HG02678 (cell line): ENCODE measurements around the gene BSG.

Experiments
- ATAC-seq: cut with Tn5 transposase; IDR thresholded peaks from one replicate; pipeline ENCODE4 v1.9.1; 2021; ENCODE audit warnings: mild to moderate bottlenecking, moderate library complexity; ENCODE audit not compliant: unreplicated experiment

The BSG gene

DNA sequence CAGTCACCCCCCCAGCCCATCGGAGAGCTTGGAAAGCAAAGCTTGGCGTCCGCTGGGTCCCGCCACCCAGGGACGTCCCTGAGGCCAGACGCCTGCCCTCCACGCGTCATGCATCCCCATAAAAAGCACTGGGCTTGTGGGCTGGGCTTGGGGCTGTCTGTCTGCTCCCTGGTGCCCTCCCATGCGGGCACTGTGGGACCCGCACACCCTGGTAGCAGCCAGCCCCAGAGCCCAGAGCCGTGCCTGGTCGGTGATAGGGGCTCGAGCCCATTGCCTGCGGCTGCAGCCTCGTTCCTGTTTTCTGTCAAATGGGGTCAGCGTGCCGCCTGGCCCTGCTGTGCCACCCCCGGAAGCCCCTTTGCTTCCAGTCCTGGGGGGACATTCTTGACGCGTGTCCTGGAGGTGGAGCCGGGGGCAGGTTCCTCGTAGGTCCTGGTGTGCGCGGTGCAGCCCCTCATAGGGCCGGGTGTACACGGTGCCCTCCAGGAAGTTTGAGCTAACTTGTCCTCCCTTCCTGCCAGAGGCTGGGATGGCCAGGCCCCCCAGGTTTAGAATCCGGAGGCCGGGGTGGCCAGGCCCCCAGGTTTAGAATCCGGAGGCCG, 32.9 kb upstream of the BSG start:
- no peak for ATAC-seq

DNA sequence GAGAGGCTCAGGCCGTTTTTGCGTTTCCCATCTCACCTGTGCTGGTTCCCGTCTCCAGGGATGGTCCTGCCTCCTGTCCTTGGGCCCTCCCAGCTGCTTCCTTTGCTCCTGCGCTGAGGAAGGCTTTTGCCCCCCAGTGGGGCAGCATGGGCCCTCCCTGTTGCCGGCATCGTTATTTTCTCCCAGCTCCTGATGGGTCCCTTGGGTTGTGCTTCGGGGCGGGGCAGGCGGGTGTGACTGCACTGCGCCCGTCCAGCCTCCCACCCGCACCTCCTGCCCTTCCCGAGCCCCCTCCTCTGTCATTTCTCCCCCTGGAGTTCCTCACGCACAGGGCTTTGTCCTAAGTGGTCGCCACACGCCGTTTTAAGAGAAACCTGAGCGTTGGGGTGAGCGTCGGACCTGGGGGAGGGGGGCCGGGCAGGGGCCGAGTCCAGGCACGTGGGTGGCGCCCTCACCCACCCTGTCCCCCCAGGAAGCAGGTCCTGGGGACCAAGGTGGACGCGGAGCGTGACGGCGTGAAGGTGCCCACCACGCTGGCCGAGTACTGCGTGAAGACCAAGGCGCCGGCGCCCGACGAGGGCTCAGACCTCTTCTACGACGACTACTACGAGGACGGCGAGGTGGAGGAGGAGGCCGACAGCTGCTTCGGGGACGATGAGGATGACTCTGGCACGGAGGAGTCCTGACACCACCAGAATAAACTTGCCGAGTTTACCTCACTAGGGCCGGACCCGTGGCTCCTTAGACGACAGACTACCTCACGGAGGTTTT, 31.3 kb upstream of the BSG start:
- ATAC-seq, result no peak

DNA sequence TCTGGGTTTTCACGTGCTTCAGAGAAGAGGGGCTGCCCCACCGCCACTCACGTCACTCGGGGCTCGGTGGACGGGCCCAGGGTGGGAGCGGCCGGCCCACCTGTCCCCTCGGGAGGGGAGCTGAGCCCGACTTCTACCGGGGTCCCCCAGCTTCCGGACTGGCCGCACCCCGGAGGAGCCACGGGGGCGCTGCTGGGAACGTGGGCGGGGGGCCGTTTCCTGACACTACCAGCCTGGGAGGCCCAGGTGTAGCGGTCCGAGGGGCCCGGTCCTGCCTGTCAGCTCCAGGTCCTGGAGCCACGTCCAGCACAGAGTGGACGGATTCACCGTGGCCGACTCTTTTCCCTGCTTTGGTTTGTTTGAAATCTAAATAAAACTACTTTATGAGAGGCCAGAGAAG, 30.7 kb upstream of the BSG start:
- ATAC-seq, result no peak

DNA sequence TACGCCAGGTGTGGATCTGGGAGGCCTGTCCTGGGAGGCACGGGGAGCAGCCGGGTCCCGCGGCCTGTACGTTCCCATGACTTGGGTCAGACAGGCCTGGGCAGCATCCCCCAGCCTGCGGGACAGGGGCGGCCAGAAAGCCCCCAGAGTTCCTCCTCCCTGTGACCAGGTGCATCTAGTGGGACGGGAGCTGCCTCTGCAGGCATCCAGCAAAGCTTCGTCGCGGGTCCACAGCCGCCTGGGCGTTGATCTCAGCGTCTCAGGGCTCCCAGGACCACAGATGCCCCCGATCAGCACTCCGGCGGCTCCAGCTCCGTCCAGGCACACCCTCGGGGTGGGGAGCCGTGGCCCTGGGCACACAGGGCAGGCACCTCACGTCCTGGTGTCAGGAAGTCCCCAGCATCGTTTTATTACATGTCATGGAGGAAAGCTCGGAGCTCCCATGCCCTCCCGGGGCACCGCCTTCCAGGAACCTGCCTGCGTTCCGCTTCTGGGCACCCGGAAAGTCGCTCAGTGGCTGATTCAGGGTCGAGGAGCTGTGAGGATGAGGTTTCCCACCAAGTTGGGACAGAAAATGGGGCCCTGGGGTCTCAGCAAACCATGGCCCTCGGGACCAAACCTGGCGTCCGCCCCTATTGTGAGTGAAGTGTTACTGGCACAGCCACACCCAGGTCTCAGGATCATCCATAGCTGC, 30.1 kb upstream of the BSG start:
- no peak for ATAC-seq

DNA sequence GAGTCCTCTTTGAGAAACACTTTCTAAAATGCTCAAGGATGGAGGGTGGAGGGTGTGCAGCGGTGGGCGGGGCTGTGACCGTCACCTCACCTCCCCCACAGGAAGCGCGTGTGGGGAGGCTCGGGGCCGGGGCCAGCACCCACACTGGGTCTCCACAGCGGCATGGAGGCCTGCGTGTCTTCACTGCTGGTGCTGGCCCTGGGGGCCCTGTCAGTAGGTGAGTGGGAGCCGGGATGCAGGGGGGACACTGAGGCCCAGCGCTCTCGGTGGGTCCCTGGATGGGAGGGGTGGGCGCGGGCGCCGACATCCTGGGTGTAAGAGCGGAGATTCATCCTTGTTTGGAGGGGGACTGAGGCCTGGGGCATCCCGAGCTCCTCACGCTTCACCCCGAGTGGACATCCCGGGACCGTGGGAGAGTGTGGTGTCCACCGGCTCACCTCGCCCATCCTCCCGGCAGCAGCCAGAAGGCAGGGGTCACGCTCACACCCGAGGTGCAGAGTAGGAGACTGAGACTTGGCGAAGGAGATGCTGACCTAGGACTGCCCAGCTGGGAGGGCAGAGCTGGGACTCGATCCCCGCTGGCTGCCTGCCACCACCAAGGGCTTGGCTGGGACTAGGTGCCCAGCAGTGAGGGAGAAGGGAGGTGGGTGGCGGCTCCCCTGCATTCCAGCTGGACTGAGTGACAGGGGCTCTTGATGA, 28.3 kb upstream of the BSG start, which contains the start of gene GZMM:
Gene GZMM (plus strand): TSS at position 144 of the 699 bp plus-strand sequence. CDS start 19 bp downstream, at position 163.
- ATAC-seq, result no peak

DNA sequence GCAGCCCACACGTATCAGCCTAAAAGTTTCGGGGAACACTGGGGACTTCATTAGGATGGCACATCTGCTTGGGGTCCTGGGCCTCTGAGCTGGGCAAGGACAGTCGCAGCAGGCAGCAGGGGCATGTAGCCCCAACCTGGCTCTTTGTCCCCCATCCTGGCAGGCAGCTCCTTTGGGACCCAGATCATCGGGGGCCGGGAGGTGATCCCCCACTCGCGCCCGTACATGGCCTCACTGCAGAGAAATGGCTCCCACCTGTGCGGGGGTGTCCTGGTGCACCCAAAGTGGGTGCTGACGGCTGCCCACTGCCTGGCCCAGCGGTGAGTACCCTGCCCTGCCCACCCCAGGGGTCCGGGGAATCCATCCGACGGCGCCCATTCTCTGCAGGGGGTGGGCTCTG, 25.3 kb upstream of the BSG start:
- ATAC-seq, result no peak

DNA sequence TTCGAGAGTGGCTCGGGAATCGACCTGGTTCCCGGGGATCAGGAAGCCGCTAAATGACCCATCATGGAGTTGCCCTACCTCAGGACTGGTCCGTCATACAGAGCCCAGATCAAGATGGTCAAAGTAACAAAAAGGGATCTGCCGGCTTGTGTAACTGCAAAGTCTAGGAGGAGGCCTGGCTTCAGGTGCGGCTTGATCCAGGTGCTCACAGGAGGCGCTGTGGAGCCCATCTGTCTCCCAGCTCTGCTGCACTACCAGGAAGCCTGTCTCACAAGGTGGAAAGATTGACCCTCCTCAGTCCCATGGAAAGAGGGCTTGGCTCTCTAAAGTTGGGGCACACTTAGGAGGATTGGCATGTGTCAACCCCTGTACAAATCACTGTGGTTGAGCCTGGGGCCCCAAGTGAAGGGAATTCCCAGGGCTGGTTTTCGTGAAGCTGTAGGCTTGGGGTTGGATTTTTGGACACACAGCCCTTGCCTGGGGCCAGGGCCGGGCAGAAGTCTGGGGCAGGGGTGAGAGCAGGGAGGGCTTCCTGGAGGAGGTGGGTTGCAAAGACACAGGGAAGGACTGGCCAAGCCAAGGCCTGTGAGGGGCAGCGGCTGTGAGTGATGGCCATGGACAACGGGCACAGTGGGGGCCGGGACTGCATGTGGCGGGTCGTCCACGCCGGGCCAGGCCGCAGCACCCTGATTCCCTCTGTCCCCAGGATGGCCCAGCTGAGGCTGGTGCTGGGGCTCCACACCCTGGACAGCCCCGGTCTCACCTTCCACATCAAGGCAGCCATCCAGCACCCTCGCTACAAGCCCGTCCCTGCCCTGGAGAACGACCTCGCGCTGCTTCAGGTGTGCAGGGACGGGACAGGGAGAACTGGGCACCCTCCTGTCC, 24.3 kb upstream of the BSG start:
- ATAC-seq, result no peak

DNA sequence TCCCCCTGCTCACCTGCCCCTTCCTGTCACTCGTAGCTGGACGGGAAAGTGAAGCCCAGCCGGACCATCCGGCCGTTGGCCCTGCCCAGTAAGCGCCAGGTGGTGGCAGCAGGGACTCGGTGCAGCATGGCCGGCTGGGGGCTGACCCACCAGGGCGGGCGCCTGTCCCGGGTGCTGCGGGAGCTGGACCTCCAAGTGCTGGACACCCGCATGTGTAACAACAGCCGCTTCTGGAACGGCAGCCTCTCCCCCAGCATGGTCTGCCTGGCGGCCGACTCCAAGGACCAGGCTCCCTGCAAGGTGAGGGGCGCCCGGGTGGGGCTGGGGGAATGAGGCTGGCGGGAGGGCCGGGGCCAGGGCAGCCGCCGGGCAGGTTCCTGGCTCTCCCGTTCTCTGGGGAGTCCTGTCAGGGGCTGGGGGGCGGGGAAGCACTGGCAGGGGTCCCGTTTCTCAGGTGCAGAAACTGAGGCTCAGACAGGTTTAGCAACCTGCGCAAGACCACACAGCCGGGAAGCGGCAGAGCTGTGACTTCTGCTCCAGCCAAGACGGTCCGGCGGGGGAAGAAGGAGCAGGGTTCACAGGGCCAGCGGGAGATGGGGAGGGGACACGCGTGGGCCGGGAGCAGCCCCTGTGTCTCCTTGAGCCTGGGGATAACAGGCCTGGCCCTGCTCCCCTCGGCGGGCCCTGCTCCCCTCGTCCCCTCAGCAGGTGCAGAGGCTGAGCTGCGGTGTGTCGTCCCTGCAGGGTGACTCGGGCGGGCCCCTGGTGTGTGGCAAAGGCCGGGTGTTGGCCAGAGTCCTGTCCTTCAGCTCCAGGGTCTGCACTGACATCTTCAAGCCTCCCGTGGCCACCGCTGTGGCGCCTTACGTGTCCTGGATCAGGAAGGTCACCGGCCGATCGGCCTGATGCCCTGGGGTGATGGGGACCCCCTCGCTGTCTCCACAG, 23.2 kb upstream of the BSG start:
- ATAC-seq, result no peak

DNA sequence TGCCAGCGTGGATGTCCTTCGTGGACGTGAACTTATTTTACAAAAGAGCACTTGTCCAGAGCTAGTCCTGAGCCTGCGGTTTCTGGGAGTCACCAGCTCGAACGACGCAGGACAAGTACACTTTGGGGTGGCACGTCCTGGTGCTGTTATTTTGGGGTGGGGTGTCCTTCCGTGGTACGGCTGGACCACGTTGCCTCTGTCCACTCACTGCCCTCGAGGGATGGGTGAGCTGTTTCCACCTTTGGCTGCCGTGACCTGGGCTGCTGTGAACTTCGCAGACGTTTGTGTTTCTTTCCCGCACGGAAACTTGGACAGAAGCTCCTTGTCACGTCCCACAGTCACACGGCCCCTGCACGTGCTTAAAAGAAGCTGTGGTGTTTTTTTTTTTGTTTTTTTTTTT, 17.6 kb upstream of the BSG start:
- ATAC-seq, result no peak

DNA sequence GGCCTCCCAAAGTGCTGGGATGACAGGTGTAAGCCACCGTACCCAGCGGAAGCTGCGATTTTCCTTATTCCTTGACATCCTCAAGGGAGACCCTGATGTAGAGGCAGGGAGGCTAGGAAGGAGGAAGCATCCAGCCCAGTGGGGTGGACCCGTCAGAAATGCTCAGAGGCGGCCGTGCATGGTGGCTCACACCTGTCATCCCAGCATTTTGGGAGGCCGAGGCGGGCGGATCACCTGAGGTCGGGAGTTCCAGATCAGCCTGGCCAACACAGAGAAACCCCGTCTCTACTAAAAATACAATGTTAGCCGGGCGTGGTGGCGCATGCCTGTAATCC, 17.0 kb upstream of the BSG start:
- no peak for ATAC-seq

DNA sequence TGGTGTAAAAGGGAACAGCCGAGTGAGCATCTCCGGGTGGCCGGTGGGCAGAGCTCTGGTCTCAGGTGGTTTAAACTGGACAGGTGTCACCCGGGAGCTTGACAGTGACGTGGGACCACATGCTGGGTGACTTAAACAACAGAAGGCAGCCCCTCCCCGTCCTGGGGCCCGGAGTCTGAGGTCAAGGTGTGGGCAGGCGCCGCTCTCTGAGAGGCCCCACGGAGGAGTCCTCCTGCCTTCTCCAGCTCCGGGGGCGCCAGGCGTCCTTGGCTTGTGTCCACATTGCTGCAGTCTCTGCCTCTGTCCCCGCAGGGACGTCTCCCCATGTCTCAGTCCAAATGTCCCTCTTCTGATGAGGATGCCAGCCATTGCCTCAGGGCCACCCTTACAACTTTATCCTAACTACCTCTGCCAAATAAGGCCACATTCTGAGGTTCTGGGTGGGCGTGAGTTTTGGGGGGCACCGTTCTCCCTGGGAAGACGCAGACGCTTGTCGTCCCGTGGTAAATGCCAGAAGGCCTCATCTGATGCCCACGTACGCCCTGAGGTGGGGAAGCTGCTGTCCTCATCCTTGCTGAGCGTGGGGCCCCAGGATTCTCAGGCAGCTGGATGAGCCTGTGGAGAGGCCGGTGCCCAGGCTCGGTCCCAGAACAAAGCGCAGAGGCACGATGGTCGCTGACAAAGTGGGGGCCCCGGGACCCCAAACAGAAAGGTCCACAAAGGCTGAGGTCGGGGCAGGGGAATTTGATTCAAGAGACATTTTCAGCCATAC, 15.6 kb upstream of the BSG start:
- no peak for ATAC-seq

DNA sequence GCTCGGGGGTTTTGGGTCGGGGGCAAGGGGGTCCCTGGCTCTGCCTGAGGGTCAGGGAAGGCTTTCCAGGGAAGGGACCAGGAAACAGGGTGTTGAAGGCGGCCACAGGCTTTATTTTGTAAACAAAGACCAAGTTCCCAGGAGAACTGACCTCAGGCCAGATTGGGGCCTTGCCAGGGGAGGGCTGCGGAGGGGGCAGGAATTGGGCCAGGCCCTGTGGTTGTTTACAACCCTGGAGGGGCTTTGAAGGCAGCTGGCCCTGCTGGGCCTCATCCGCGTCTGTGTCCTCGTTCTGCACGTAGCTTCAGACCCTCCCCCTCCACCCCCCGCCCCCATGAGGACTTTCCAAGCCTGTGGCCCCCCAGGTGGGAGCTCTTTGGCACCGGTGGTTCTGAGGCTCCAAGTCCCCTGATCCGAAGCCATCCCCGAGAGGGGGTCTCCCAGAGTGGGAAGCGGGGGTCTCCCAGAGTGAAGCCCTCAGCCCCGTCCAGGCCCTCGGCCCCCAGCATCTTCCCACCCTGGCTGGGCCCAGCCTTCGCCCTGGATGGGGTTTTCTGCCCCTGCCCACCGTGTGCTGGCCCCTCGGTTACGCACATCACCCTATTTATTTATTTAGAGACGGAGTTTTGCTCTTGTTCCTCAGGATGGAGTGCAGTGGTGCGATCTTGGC, 13.5 kb upstream of the BSG start:
- ATAC-seq, result no peak

DNA sequence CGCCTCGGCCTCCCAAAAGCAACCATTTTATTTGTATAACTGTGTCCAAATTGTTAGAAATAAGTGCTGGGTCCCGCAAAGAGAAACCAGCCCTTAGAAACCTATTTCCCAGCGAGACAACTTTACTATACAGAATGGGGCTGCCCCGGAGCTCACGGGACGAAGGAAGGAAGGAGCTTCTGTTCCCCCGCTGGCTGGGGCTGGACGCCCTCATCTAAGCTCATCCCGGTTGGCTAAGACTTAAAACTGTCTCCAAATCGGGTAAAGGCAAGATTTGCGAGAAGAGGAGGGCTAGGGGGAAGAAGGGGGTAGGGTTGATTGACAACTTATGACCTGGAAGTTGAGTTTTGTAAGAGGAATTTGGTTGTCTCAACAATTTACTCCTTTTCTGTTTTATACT, 12.3 kb upstream of the BSG start:
- no peak for ATAC-seq

DNA sequence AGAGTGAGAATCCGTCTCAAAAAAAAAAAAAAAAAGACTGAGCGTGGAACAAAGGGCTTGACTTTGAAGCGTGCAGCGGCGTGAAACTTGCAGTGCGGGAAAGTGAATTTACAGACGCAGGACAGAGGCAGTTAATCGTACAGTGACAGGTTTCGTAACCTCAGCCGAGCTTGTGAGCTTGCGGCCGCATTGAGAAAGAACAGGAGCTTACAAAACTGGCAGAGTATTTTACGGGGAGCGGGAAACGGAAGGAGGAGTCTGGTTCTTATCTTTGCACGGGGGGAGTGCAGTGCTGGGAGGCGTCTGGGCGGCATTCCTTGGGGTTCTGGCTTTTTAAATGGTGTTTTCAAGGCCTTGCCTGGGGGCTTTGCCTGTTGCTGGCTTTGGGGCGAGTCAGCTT, 6.0 kb upstream of the BSG start:
- ATAC-seq, result no peak

DNA sequence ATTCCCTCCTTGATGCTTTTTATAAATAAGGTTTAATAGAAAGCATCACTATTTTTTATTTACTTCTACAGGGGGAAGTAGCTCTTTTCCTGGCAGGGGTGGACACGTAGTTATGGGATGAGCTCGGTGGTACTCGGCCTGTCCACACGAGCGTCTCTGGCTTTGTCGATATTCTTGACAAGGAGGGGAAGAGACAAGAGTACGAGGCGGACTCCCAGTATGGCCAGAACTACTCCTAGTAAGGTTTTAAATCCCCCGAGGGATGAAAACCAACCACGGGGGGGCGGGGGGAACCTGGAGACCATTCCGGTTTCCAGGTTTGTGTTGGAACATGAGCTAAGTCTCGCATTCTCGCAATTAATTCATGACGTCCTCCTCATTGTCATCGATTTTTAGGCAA, 5.6 kb upstream of the BSG start:
- ATAC-seq, result no peak

DNA sequence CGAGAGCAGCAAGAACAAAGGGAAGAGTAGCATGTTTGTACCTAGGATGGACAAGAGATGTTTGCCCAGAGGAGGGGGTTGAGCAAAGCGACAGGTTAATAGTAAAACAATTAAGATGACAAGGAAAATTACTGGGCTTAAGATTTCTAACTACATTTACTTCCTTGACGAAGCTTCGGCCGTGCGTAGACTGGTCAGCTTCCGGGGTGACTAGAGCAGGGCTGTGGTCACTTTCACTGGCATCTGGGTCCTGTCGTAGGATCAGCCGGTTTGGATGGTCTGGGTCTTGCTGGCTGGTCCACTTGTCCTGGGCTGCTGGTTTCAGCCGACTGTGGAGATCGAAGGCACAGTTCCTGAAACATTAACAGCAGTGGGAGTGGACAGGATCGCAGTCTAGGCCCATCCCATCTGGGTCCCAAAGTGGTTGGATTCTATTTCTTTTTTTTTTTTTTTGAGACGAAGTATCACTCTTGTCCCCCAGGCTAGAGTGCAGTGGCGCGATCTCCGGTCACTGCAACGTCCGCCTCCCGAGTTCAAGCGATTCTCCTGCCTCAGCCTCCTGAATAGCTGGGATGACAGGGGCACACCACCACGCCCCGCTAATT, 5.0 kb upstream of the BSG start:
- no peak for ATAC-seq

DNA sequence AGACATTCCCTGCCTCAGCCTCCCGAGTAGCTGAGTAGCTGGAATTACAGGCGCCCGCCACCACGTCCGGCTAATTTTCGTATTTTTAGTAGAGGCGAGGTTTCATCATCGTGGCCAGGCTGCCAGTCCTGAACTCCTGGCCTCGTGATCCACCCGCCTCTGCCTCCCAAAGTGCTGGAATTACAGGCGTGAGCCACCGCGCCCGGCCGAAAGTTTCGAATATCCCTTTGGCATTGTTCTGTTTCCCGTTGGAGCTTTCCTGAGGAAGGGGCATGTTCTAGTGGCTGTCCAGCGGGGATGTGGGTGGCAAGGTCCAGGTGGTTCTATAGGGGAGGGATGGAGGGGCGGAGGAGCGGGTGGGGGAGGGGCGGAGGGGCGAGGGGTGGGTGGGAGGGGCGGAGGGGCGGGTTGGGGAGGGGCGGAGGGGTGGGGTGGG, 2.1 kb upstream of the BSG start:
- ATAC-seq, result no peak
